Neural crest cell (in vitro differentiated cells): ENCODE data around the gene DTX2. TPM values are rescaled to one million over a fixed set of nuclear protein-coding genes. Genes with fewer than 3 reads are reported as not detected.
"Not testable (repeated sequence)": the region's sequence is repeated elsewhere in the genome, so short reads cannot be mapped to it uniquely, and the experiment has no call there.

ENCODE experiments used
- DNase-seq: peaks from one replicate; pipeline ENCODE4 v3.0.0; 2021; ENCODE audit warnings: low read depth, mixed read lengths, low spot score
- H3K27ac Mint-ChIP-seq: one replicate; pipeline ENCODE4 v1.8.0; 2021; ENCODE audit warnings: mild to moderate bottlenecking, mixed read lengths; ENCODE audit not compliant: unreplicated experiment
- H3K27me3 Mint-ChIP-seq: 2 replicates; pipeline ENCODE4 v1.8.0; 2021; ENCODE audit warnings: low read depth, mild to moderate bottlenecking, mixed read lengths
- H3K36me3 Mint-ChIP-seq: 2 replicates; pipeline ENCODE4 v1.8.0; 2021; ENCODE audit warnings: low read depth, mild to moderate bottlenecking, mixed read lengths
- H3K4me1 Mint-ChIP-seq: 2 replicates; pipeline ENCODE4 v1.8.0; 2021; ENCODE audit warnings: mixed read lengths
- H3K4me3 Mint-ChIP-seq: one replicate; pipeline ENCODE4 v1.8.0; 2021; ENCODE audit warnings: mild to moderate bottlenecking, mixed read lengths
- H3K9me3 Mint-ChIP-seq: 2 replicates; pipeline ENCODE4 v1.8.0; 2021; ENCODE audit warnings: mixed read lengths
- CTCF ChIP-seq: fragments of 200-600 bp; sonication (generic); conservative IDR thresholded peaks from 2 replicates; pipeline ENCODE4 v1.5.0; 2021; ENCODE audit warnings: antibody characterized with exemption, mild to moderate bottlenecking
- total RNA-seq: library from RNA; stranded (reverse); gene quantifications from 2 replicates; pipeline ENCODE4 v1.2.1, GENCODE V29; 2021

Gene DTX2
- total RNA-seq, 1 donor from 2014 or later = 24.2 TPM

DNA sequence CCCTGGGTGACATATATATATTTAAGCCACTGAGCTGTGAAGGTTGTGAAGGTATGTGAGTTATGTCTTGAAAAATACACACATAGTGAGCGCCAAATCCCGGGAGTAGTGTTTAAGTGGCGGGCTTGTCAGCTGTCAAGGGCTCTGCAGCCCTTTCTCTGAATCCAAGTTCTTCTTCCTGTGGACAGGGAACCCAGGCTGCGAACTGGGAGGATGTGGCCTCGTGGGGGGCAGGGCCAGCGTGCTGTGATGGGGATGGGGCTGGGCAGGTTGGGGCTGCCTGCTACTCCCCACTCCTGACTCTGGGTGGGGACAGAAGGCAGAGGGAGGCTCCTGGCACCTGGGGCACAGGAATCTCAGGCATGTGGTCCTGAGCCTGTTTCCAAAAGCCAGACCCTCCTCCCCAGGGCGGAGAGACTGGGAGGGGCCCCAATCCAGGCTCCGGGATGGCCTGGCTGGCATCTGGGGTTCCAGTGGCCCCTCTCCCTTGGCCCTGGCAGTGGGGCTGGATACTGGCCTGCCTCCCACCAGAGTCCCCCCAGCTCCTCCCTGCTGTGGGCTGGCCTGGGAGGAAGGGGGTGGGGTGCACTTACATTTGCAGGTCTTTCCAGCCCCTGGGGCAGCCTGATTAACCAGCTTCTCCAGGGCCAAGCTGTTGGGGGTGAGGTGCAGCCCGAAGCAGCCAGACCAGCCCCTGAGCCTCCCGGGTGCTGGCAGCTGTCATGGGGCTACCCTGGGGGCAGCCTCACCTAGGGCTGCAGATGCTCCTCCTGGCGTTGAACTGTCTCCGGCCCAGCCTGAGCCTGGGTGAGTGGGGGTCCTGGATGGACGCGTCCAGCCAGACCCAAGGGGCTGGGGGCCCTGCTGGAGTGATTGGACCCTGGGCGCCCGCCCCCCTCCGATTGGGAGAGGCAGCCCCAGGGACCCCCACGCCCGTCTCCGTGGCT, 48.7 kb downstream of the DTX2 start, which contains the start of gene UPK3B:
Gene UPK3B, plus strand, starts transcription at position 622 of the 947 bp plus-strand sequence. Its CDS starts 101 bp downstream, at position 723.
- Mint-ChIP-seq H3K4me3 (no peak within 1 kb of the TSS), H3K27me3 (no peaks in the 10 kb centered on the region), H3K27ac (no peak within 1 kb of the TSS), H3K9me3 (peaks cover 2% of the 10 kb centered on the region), H3K36me3 (peaks cover 2% of the 10 kb centered on the region), H3K4me1 (no peaks in the 10 kb centered on the region)
- no peak for DNase-seq
- no peak for TF ChIP-seq CTCF

GRCh38 chr7:76511200-76511910, 49.8 kb downstream of the DTX2 start:
- not testable (repeated sequence) for H3K27ac Mint-ChIP-seq, H3K9me3 Mint-ChIP-seq, H3K27me3 Mint-ChIP-seq, DNase-seq, H3K4me3 Mint-ChIP-seq, H3K4me1 Mint-ChIP-seq, H3K36me3 Mint-ChIP-seq

GRCh38 chr7:76511911-76512885, 50.7 kb downstream of the DTX2 start:
- H3K36me3 Mint-ChIP-seq, H3K4me1 Mint-ChIP-seq, DNase-seq, H3K27me3 Mint-ChIP-seq, H3K9me3 Mint-ChIP-seq, H3K4me3 Mint-ChIP-seq, H3K27ac Mint-ChIP-seq: not testable (repeated sequence)

DNA sequence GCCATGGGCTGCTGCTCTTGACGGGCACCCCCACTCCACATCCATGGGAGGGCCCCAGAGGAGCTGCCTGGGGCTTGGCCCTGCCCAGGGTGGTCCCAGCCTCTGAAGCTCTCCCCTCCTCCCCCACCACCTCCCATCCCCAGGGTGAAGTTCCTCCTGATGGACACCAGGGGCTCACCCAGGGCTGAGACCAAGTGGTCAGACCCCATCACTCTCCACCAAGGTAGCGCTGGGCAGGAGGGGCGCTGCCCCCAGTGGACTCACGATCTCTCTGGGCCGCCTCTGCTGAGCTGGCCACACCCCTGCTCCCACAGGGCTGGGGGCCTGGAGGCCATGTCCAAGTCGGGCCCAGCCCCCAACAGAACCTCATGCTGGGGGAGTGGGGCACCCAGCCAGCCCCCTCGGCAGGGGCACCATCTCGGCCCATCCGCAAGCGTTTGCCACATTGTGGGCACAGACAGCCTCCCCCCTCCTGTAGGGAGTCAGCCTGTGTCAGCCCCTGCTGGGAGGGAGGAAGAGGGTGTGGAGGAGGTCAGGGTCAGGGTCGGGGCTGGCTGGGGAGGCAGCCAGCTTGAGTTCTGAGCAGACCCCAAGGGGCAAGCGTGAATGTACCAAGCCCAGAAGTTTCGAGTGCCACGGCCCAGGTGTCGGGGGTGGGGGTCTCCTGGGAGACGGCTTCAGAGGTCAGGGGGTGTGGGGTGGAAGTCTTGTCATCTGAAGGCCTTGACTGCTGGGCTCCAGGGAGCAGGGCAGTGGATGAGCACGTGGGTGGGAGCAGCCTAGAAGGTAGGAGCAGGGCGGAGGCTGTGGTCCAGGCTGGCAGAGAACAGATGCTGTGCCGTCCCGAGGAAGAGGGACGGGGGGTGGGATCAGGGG, 51.7 kb downstream of the DTX2 start:
- peak; percentile 31 for DNase-seq
- Mint-ChIP-seq H3K9me3 (no peaks in the 10 kb centered on the region), H3K4me1 (no peaks in the 10 kb centered on the region), H3K27ac (no peak overlapping the region), H3K36me3 (no peaks in the 10 kb centered on the region), H3K4me3 (no peak overlapping the region), H3K27me3 (no peaks in the 10 kb centered on the region)
- peak; percentile 44 for TF ChIP-seq CTCF

GRCh38 chr7:76513817-76514799, 52.6 kb downstream of the DTX2 start:
- no peak for TF ChIP-seq CTCF
- Mint-ChIP-seq H3K27ac (no peak overlapping the region), H3K27me3 (no peaks in the 10 kb centered on the region), H3K4me1 (no peaks in the 10 kb centered on the region), H3K4me3 (no peak overlapping the region), H3K36me3 (no peaks in the 10 kb centered on the region), H3K9me3 (no peaks in the 10 kb centered on the region)
- no peak for DNase-seq
